Colonic mucosa (tissue), 4 donors: Measurements from ENCODE around the gene HOXB13. TPM values are rescaled to one million over a fixed set of nuclear protein-coding genes. Genes with fewer than 3 reads are reported as not detected.

ENCODE experiments used
- DNase-seq: peaks from one replicate; pipeline ENCODE4 v3.0.0-alpha.2; 2020
- H3K27ac ChIP-seq: fragments of 200-600 bp; one replicate; pipeline ENCODE4 v1.8.0; 2021
- H3K27me3 ChIP-seq: fragments of 200-600 bp; one replicate; pipeline ENCODE4 v1.8.0; 2021
- H3K36me3 ChIP-seq: fragments of 200-600 bp; one replicate; pipeline ENCODE4 v1.8.0; 2021
- H3K4me1 ChIP-seq: fragments of 200-600 bp; one replicate; pipeline ENCODE4 v1.8.0; 2021; ENCODE audit warnings: mild to moderate bottlenecking
- H3K4me3 ChIP-seq: fragments of 200-600 bp; one replicate; pipeline ENCODE4 v1.8.0; 2021
- H3K9ac ChIP-seq, 2 donors: one replicate each; pipeline ENCODE4 v1.7.0; 2013; ENCODE audit warnings: control low read depth in 2 of 2, low read depth in 2 of 2, low read length in 2 of 2
- H3K9me3 ChIP-seq: fragments of 200-600 bp; one replicate; pipeline ENCODE4 v1.8.0; 2021
- CTCF ChIP-seq: fragments of 200-600 bp; IDR thresholded peaks from one replicate; pipeline ENCODE4 v1.8.0; 2022; ENCODE audit warnings: antibody characterized with exemption, mild to moderate bottlenecking
- intact Hi-C: fragments of 100-400 bp; cut with DNase I; formaldehyde crosslinking; loops from one replicate; pipeline ENCODE4 v1.14.1; 2022
- microRNA-seq: library from miRNA; unstranded; fragments of <30 nt; microRNA quantifications from one replicate; pipeline ENCODE4, GENCODE V29; 2019
- total RNA-seq, 2 donors: library from RNA; stranded (reverse); fragmentation: NEBNext Ultra II Directional in 1 of 2; extraction: Animal tissue kit (Norgen Biotek cat#: 25700) in 1 of 2; gene quantifications; one replicate each; pipeline ENCODE4 v1.2.1, GENCODE V29; 2021
- donor health status: healthy.
- donor health status: DM: no; HTN: no; CAD: no.
- donor health status: DM: no; HTN: no; CAD: no.

Gene HOXB13
- total RNA-seq, 2 donors from 2014 or later, result 82.9 to 122 TPM

GRCh38 chr17:48679385-48680096 is 49.0 kb downstream of the HOXB13 start:
- peaks cover 3% of the 10 kb centered on the region for H3K4me1 ChIP-seq
- DNase-seq, result no peak
- H3K36me3 ChIP-seq, result no peaks in the 10 kb centered on the region
- H3K4me3 ChIP-seq, result no peak overlapping the region
- no peak for TF ChIP-seq CTCF
- no peaks in the 10 kb centered on the region for H3K27me3 ChIP-seq
- no peaks in the 10 kb centered on the region for H3K9me3 ChIP-seq
- intact Hi-C loops, result loop anchor here (2.0 to 10.0 kb wide), 3 partner anchors 109 to 355 kb away; no protein-coding TSS in a partner anchor
- H3K27ac ChIP-seq, result no peak overlapping the region
- no peak overlapping the region for H3K9ac ChIP-seq

- Histone ChIP-seq H3K4me3 (no peak overlapping the region), H3K9me3 (no peaks in the 10 kb centered on the region), H3K36me3 (no peaks in the 10 kb centered on the region), H3K27me3 (no peaks in the 10 kb centered on the region), H3K27ac (no peak overlapping the region), H3K4me1 (peaks cover 3% of the 10 kb centered on the region), H3K9ac (no peak overlapping the region)
- intact Hi-C loops, result loop anchor here (2.0 to 10.0 kb wide), 3 partner anchors 110 to 356 kb away; no protein-coding TSS in a partner anchor
- peak; percentile 83 for DNase-seq
- TF ChIP-seq CTCF, result peak; percentile 96
These were observed 50.2 kb downstream of the HOXB13 start for GRCh38 chr17:48678141-48678971.

DNA sequence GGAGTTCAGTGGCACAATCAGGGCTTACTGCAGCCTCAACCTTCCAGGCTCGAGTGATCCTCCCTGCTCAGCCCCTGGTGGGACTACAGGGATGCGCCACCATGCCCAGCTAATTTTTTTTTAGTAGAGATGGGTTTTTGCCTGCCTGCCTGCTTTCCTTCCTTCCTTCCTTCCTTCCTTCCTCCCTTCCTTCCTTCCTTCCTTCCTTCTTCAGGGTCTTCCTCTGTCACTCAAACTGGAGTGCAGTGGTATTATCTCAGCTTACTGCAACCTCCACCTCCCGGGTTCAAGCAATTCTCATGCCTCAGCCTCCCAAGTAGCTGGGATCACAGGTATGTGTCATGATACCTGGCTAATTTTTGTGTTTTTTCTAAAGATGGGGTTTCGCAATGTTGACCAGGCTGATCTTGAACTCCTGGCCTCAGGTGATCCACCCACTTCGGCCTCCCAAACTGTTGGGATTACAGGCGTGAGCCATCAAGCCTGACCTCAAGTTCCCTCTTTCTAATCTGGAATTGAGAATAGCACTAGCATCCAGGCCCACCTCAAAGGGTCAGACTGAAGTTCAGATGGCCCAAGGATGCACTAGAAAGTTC is 51.5 kb downstream of the HOXB13 start:
- no peaks in the 10 kb centered on the region for H3K9me3 ChIP-seq
- H3K4me1 ChIP-seq, result peaks cover 3% of the 10 kb centered on the region
- DNase-seq, result no peak
- TF ChIP-seq CTCF, result no peak
- intact Hi-C loops, result loop anchor here (10.0 kb wide), 1 partner anchor 358 kb away; no protein-coding TSS in a partner anchor
- no peaks in the 10 kb centered on the region for H3K27me3 ChIP-seq
- H3K36me3 ChIP-seq, result no peaks in the 10 kb centered on the region
- H3K9ac ChIP-seq, result no peak overlapping the region
- no peak overlapping the region for H3K27ac ChIP-seq
- H3K4me3 ChIP-seq, result no peak overlapping the region

Small RNA genes lying within 50 kb of the gene (microRNA-seq; reads per million reads assigned to microRNA genes)
- gene MIR3185, result not detected

Other genes starting within 250 kb of the HOXB13 start
- not detected for gene HOXB1, start 197.7 kb downstream of the HOXB13 start, total RNA-seq
- gene HOXB2, start 183.6 kb downstream of the HOXB13 start, total RNA-seq, result 1 to 10 TPM; 2.6 to 6.4 TPM
- gene HOXB4, start 150.4 kb downstream of the HOXB13 start, total RNA-seq, result 1 to 10 TPM; 2.5 to 4.7 TPM
- 10 to 100 TPM; 17.4 to 31.8 TPM for gene HOXB3, start 138.5 kb downstream of the HOXB13 start, total RNA-seq
- gene HOXB5, start 135.0 kb downstream of the HOXB13 start, total RNA-seq, result 10 to 100 TPM; 11.0 to 22.7 TPM
- 10 to 100 TPM; 30.0 to 71.0 TPM for gene HOXB6, start 123.8 kb downstream of the HOXB13 start, total RNA-seq
- 10 to 100 TPM; 25.9 to 31.4 TPM for gene HOXB7, start 117.7 kb downstream of the HOXB13 start, total RNA-seq
- 1 to 10 TPM; 4.2 to 7.4 TPM for gene HOXB8, start 113.5 kb downstream of the HOXB13 start, total RNA-seq
- 10 to 100 TPM; 37.1 to 73.9 TPM for gene HOXB9, start 102.4 kb downstream of the HOXB13 start, total RNA-seq
- gene PRAC1, start 6.2 kb downstream of the HOXB13 start, total RNA-seq, result 100 to 1,000 TPM; 237 to 328 TPM
- gene PRAC2, start 5.6 kb downstream of the HOXB13 start, total RNA-seq, result 10 to 100 TPM; 12.9 to 19.4 TPM
- 10 to 100 TPM in 1 of 2 donors, 1 to 10 TPM in 1; 8.2 to 18.7 TPM for gene TTLL6, start 88.5 kb upstream of the HOXB13 start, total RNA-seq
- gene CALCOCO2, start 102.3 kb upstream of the HOXB13 start, total RNA-seq, result 100 to 1,000 TPM; 187 to 232 TPM
- gene ATP5MC1, start 164.0 kb upstream of the HOXB13 start, total RNA-seq, result 100 to 1,000 TPM; 200 to 341 TPM
- 10 to 100 TPM; 68.1 to 68.8 TPM for gene UBE2Z, start 179.7 kb upstream of the HOXB13 start, total RNA-seq
- 100 to 1,000 TPM in 1 of 2 donors, 10 to 100 TPM in 1; 98.7 to 139 TPM for gene SNF8, start 216.1 kb upstream of the HOXB13 start, total RNA-seq
- not detected for gene GIP, start 239.8 kb upstream of the HOXB13 start, total RNA-seq